GM06990 (cell line): Measurements from ENCODE around the gene PPP3R2.

Source experiments
- DNase-seq: peaks from one replicate; pipeline ENCODE4 v3.0.0-alpha.2; 2011; ENCODE audit not compliant: insufficient read length; ENCODE audit errors: extremely low read depth
- H3K27me3 ChIP-seq: replicated peaks from 2 replicates; pipeline ENCODE4 v1.6.0; 2011; ENCODE audit warnings: low read length; ENCODE audit not compliant: control insufficient read depth, insufficient read depth
- H3K36me3 ChIP-seq: 2 replicates; pipeline ENCODE4 v1.5.1; 2011; ENCODE audit warnings: low read length; ENCODE audit not compliant: control insufficient read depth, insufficient read depth
- H3K4me3 ChIP-seq: replicated peaks from 2 replicates; pipeline ENCODE4 v1.5.1; 2011; ENCODE audit warnings: low read depth, mild to moderate bottlenecking, control low read depth, low read length
- CTCF ChIP-seq: IDR thresholded peaks from 2 replicates; pipeline ENCODE4 v1.5.1; 2011; ENCODE audit warnings: low read length, control low read depth, mild to moderate bottlenecking, inconsistent platforms; ENCODE audit not compliant: insufficient read depth, poor library complexity, severe bottlenecking

Gene PPP3R2

GRCh38 chr9:101634741-101635409 lies 40.1 kb upstream of the PPP3R2 start:
- no peak for TF ChIP-seq CTCF
- Histone ChIP-seq H3K4me3 (no peak overlapping the region), H3K27me3 (no peaks in the 10 kb centered on the region), H3K36me3 (no peaks in the 10 kb centered on the region)
- DNase-seq = no peak

GRCh38 chr9:101632611-101633010 lies 37.8 kb upstream of the PPP3R2 start:
- Histone ChIP-seq H3K27me3 (no peaks in the 10 kb centered on the region), H3K36me3 (no peaks in the 10 kb centered on the region), H3K4me3 (no peak overlapping the region)
- no peak for DNase-seq
- no peak for TF ChIP-seq CTCF

GRCh38 chr9:101631892-101632291 lies 37.1 kb upstream of the PPP3R2 start:
- no peaks in the 10 kb centered on the region for H3K36me3 ChIP-seq
- no peak for DNase-seq
- H3K27me3 ChIP-seq = no peaks in the 10 kb centered on the region
- no peak overlapping the region for H3K4me3 ChIP-seq
- no peak for TF ChIP-seq CTCF

GRCh38 chr9:101629636-101630035 lies 34.9 kb upstream of the PPP3R2 start:
- Histone ChIP-seq H3K27me3 (no peaks in the 10 kb centered on the region), H3K36me3 (no peaks in the 10 kb centered on the region), H3K4me3 (no peak overlapping the region)
- DNase-seq = no peak
- no peak for TF ChIP-seq CTCF

GRCh38 chr9:101628173-101628572 lies 33.4 kb upstream of the PPP3R2 start:
- no peaks in the 10 kb centered on the region for H3K27me3 ChIP-seq
- TF ChIP-seq CTCF = no peak
- H3K36me3 ChIP-seq = no peaks in the 10 kb centered on the region
- H3K4me3 ChIP-seq = no peak overlapping the region
- DNase-seq = no peak

- no peaks in the 10 kb centered on the region for H3K36me3 ChIP-seq
- no peaks in the 10 kb centered on the region for H3K27me3 ChIP-seq
- no peak for DNase-seq
- no peak for TF ChIP-seq CTCF
- no peak overlapping the region for H3K4me3 ChIP-seq
These were observed 31.5 kb upstream of the PPP3R2 start for GRCh38 chr9:101626295-101626694.
